HG02759 (cell line): ENCODE results near the gene MTOR.
"Not testable (repeated sequence)": the region's sequence is repeated elsewhere in the genome, so short reads cannot be mapped to it uniquely, and the experiment has no call there.

Experiments used
- ATAC-seq: cut with Tn5 transposase; IDR thresholded peaks from one replicate; pipeline ENCODE4 v1.9.1; 2021; ENCODE audit warnings: mild to moderate bottlenecking, moderate library complexity; ENCODE audit not compliant: unreplicated experiment

Gene MTOR

DNA sequence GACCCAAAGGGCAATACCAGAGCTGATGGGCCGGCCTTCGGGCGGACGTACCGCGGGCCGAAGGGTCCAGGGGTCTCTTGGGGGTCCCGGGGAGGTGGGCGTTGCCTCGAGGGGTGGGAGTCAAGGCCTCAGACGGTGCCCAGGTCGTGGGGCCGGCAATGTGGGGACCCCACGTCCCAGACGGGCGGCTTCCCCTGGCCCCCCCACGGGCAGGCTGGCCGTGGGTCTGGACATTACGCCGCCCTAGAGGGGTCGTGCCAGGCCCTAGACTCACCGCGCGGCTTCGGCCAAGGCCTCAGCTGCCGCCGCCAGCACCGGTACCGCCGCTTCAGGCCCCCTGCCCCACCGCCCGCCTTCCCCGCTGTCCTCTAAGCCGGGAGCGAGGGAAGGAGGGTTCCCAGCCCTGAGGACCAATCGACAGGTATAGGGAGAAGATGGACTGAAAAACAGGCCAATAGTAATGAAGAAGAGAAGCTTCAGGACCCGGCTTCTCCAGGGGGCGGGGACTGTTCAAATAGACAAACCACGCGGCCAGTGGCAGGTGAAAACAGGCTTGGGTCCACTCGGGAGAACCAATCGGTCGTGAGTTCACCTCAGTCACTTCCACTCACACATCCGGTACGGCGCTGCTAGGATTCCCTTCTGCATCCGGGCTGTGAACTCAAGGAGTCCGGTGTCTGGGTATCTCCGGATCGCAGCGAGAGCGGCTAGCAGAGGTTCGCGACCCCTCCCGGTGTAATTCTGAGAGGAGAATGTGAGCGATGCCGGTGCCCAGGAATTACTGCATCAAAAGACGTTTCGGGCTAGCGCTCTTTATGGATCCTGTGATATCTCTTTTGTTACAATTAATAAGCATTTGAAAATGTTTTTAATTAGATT, at the start of gene MTOR:
TSS of gene MTOR (minus strand) at position 381 of the 879 bp plus-strand sequence. CDS start 3,142 bp downstream, outside the sequence.
- ATAC-seq: peak; percentile 98

DNA sequence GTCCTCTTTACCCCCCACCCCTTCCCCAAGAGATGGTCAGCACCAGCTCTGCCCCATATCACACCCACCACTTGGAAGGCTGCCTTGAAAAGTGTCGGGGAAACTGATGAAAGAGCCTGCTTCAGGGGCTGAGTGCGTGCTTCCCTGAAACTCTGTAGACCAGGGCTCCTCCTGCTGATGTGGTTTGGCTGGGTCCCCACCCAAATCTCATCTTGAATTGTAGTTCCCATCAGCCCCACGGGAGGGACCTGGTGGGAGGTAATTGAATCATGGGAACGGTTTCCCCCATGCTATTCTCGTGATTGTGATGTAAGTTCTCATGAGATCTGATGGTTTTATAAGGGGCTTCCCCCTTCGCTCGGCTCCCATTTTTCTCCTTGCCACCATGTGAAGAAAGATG, 47.0 kb upstream of the MTOR start:
- no peak for ATAC-seq

GRCh38 chr1:11308699-11309224, 46.4 kb upstream of the MTOR start:
- ATAC-seq: no peak

- ATAC-seq: no peak
Measured at GRCh38 chr1:11307852-11308251, 45.5 kb upstream of the MTOR start.

DNA sequence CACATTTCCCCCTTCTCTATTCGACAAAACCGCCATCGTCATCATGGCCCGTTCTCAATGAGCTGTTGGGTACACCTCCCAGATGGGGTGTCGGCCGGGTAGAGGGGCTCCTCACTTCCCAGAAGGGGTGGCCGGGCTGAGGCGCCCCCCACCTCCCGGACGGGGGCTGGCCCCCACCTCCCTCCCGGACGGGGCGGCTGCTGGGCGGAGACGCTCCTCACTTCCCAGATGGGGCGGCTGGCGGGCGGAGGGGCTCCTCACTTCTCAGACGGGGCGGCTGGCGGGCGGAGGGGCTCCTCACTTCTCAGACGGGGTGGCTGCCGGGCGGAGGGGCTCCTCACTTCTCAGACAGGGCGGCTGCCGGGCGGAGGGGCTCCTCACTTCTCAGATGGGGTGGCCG, 43.2 kb upstream of the MTOR start:
- not testable (repeated sequence) for ATAC-seq

DNA sequence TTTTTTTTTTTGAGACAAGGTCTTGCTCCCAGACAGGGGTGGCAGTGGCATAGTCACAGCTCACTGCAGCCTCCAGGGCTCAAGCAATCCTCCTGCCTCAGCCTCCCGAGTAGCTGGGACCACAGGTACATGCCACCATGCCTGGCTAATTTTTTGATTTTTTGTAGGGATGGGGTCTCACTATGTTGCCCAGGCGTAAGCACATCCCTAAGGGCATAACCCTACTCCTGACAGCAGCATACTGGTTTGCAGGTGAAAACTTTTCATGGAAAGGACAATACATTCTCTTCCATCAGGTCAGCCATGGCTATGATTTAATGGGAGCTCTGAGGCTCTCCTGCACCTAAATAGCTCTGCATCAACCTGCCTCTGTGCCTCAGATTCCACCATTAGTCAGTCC, 40.0 kb upstream of the MTOR start:
- ATAC-seq: no peak

GRCh38 chr1:11301601-11302000, 39.2 kb upstream of the MTOR start:
- ATAC-seq: no peak

- no peak for ATAC-seq
Measured at GRCh38 chr1:11299225-11299574, 36.8 kb upstream of the MTOR start.

DNA sequence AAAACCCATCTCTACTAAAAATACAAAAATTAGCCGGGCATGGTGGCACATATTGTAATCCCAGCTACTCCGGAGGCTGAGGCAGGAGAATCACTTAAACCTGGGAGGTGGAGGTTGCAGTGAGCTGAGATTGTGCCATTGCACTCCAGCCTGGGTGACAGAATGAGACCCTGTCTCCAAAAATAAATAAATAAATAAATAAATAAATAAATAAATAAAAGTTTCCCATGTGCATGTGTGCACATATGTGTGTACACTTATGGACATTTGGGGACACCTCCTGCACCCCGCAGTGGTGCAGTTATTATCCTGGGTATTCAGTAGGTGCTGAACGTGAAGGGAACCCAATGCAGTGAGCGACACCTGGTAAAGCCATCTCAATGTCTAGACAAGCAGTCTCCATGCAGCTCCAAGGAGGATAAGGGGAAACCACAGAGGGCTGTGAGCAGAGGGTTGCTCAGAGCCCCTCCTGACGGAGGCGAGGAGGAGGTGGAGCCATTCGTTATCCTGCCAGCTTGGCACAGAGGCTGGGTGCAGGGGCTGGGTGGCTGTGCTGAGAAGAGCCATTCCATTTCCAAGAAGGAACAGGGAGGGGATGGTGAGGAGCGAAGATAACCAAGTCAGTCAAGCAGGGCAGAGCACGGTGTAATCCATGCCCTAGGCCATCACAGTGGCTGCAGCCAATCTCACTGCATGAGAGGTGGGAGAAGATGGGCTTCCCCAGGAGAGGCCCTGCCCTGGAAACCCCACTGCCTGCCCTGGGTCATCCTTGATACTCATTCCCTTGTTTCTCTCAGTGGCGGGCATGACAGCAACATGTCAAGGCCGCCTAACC, 36.3 kb upstream of the MTOR start:
- no peak for ATAC-seq

DNA sequence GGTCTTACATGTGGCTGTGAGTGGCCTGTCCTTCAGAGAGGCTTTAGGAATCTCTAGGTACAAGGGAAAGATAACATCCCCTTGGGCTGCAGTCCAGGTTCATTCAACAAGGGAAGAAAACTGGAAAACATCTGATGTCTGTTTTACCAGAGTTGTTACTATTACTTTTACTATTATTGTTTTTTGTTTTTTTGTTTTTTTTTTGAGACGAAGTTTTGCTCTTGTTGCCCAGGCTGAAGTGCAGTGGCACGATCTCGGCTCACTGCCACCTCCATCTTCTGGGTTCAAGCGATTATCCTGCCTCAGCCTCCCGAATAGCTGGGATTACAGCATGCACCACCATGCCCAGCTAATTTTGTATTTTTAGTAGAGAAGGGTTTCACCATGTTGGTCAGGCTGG, 35.4 kb upstream of the MTOR start:
- not testable (repeated sequence) for ATAC-seq

- no peak for ATAC-seq
Measured at GRCh38 chr1:11295905-11296304, 33.6 kb upstream of the MTOR start.

DNA sequence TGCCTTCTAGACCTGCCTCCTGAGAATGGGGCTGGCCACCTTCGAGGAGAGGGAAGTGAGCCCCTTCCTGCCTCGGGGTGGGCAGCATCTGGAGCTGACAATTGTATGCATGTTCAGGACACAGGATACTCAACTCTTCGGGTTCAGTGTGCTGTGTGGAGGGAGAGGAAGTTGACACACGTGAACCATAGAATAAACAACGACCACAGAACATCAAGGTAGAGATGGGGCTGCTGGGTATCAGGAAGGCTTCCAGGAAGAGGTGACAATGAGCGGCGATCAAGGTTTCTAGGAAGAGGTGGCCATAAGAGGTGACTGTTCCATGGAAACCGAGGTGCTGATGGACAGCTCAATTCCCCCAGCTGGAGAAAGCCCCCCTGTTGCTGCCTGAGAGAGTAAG, 32.6 kb upstream of the MTOR start:
- no peak for ATAC-seq

- ATAC-seq: no peak
Measured at GRCh38 chr1:11293856-11294255, 31.5 kb upstream of the MTOR start.

GRCh38 chr1:11291049-11291448, 28.7 kb upstream of the MTOR start:
- no peak for ATAC-seq

DNA sequence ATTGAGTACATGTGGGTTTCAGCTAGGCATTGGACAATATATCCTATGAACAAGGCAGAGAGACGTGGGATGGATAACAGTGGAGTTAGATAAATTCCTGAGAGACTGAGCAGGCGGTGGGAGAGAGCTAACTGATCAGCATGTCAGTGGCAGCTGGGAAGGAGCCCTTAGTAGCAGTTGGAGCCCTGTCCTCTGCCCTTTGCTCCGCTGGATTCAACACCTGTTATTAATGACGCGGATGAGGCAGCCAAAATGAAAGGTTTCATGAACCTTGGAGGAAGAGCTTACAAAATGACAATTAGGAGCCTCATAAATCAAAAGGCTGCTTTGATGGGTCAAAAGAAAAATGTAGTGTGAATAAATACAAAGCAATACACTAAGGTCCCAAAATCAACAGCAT, 26.7 kb upstream of the MTOR start:
- ATAC-seq: no peak

DNA sequence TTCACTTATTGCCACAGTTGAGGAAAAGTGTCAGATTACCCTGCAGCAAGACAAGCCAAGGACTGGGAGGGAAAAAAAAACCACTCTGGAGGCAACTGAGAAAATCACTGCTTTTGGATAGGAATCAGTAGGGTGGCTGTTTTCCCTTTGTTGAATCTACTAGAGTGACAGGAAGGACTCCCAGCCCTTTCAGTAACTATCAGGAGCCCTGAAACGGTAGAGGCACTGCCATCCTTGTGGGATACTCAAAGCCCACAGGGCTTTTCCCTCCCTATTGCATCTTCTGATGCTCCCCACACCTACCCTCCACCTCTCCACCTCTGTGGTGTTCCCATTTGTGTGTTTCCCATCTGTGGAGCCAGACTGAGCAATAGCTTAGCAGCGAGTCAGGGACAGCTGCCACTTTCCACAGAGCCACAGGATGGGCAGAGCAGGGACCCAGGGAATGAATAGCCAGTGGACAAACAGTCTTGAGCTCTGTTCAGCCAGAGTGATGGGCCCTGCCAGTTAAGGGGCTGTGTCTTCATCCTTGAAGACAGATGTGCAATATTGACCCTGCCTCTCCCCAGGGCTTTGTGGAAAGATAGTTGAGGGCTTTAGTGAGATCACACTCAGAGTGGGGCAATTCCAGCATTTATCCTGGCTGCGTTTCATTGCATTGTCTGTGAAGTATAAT, 24.5 kb upstream of the MTOR start:
- no peak for ATAC-seq

- no peak for ATAC-seq
Measured at GRCh38 chr1:11285883-11286734, 23.8 kb upstream of the MTOR start.

- ATAC-seq: no peak
Measured at GRCh38 chr1:11284784-11285183, 22.4 kb upstream of the MTOR start.

DNA sequence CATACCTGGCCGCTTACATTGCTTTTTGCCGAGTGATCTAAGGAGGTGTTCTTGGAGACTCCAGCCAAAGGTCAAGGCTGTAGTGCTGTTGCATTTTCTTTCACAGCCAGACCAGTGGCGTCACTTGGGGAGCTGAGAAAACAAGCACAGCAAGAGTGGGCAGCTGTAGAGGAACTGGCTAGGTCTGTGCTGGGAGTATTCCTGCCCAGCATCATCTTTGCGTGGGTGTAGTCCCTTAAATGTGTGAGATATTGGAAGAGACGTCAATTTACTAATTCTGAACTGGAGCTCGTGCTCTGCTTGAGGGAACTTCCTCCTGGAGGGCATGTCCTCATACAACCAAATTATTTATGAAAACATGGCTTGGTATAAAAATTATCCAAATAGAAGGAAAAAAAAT, 20.8 kb upstream of the MTOR start:
- ATAC-seq: no peak
